Loucy (cell line): ENCODE data around the gene GMIP.

Experiments used
- EZH2phosphoT487 ChIP-seq: fragments of 200-600 bp; IDR thresholded peaks from 2 replicates; pipeline ENCODE4 v1.6.1; 2018; ENCODE audit warnings: antibody characterized with exemption, mild to moderate bottlenecking, moderate library complexity, borderline replicate concordance
- TF ChIP-seq, protein P1 (sequence below): fragments of 200-600 bp; sonication (generic); conservative IDR thresholded peaks from 2 replicates; pipeline ENCODE4 v1.5.1; 2014; ENCODE audit warnings: mild to moderate bottlenecking, antibody characterized with exemption, low read length

DNA sequence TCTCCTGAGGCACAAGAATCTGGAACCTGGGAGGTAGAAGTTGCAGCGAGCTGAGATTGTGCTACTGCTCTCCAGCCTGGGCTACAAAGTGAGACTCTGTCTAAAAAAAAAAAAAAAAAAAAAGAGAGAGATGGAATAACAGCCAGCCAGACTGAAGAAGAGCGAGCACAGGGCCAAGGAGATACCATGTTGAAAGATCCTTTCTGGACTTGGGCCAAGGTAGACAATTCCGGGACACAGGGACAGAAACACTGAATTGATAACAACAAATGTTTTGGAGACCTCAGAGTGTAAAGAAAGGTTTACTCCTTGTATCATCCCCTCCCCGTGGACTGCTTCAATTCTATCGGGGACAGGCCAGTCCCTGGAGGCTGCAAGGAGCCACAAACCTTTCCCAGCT lies 20.1 kb downstream of the GMIP start:
- TF ChIP-seq, protein P1, sequence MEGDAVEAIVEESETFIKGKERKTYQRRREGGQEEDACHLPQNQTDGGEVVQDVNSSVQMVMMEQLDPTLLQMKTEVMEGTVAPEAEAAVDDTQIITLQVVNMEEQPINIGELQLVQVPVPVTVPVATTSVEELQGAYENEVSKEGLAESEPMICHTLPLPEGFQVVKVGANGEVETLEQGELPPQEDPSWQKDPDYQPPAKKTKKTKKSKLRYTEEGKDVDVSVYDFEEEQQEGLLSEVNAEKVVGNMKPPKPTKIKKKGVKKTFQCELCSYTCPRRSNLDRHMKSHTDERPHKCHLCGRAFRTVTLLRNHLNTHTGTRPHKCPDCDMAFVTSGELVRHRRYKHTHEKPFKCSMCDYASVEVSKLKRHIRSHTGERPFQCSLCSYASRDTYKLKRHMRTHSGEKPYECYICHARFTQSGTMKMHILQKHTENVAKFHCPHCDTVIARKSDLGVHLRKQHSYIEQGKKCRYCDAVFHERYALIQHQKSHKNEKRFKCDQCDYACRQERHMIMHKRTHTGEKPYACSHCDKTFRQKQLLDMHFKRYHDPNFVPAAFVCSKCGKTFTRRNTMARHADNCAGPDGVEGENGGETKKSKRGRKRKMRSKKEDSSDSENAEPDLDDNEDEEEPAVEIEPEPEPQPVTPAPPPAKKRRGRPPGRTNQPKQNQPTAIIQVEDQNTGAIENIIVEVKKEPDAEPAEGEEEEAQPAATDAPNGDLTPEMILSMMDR = no peak
- no peak for TF ChIP-seq EZH2phosphoT487
